Activated effector memory CD4-positive, alpha-beta T cell treated with Interleukin-2 at 50 U/mL for 16 hours (primary cell): ENCODE measurements around the gene SNAI3.

Source experiments
- DNase-seq: peaks from one replicate; pipeline ENCODE4 v3.0.0-alpha.2; 2020

Gene SNAI3

GRCh38 chr16:88703486-88704309 lies 17.4 kb upstream of the SNAI3 start:
- DNase-seq, result peak; percentile 63

GRCh38 chr16:88702371-88703210 lies 16.3 kb upstream of the SNAI3 start:
- DNase-seq, result peak; percentile 10

GRCh38 chr16:88701581-88702370 lies 15.5 kb upstream of the SNAI3 start:
- DNase-seq, result peak; percentile 9

GRCh38 chr16:88700636-88701482 lies 14.6 kb upstream of the SNAI3 start:
- peak; percentile 95 for DNase-seq

GRCh38 chr16:88700322-88700635 lies 14.0 kb upstream of the SNAI3 start:
- DNase-seq, result no peak

GRCh38 chr16:88699180-88699579 lies 12.9 kb upstream of the SNAI3 start:
- no peak for DNase-seq

GRCh38 chr16:88698646-88699045 lies 12.3 kb upstream of the SNAI3 start:
- DNase-seq, result no peak

- DNase-seq, result no peak
Observed at GRCh38 chr16:88697831-88698615, 11.7 kb upstream of the SNAI3 start.

- no peak for DNase-seq
Observed at GRCh38 chr16:88697116-88697830, 11.0 kb upstream of the SNAI3 start.

- no peak for DNase-seq
Observed at GRCh38 chr16:88696441-88696840, 10.1 kb upstream of the SNAI3 start.

- DNase-seq, result no peak
Observed at GRCh38 chr16:88695753-88696152, 9.4 kb upstream of the SNAI3 start.

- no peak for DNase-seq
Observed at GRCh38 chr16:88695218-88695617, 8.9 kb upstream of the SNAI3 start.

GRCh38 chr16:88694221-88695087 lies 8.1 kb upstream of the SNAI3 start:
- no peak for DNase-seq

GRCh38 chr16:88693420-88694177 lies 7.3 kb upstream of the SNAI3 start:
- DNase-seq, result no peak

GRCh38 chr16:88692861-88693260 lies 6.6 kb upstream of the SNAI3 start:
- no peak for DNase-seq

- DNase-seq, result peak; percentile 57
Observed at GRCh38 chr16:88691924-88692560, 5.7 kb upstream of the SNAI3 start.

GRCh38 chr16:88691129-88691813 lies 5.0 kb upstream of the SNAI3 start:
- DNase-seq, result no peak
